Neural cell (in vitro differentiated cells): ENCODE data around the gene PIK3R6. TPM values are rescaled to one million over a fixed set of nuclear protein-coding genes. Genes with fewer than 3 reads are reported as not detected.

Experiments used
- H2AFZ ChIP-seq: fragments of 200-600, 300-800 bp; sonication (generic), shearing (Covaris generic); 2 replicates; pipeline ENCODE4 v1.6.0; 2014; ENCODE audit warnings: low read depth, mild to moderate bottlenecking, antibody characterized with exemption, low read length, moderate library complexity
- H3F3A ChIP-seq: fragments of 200-600 bp; shearing (Covaris generic); 2 replicates; pipeline ENCODE4 v1.6.1; 2016; ENCODE audit warnings: mild to moderate bottlenecking, moderate library complexity, mixed read lengths, antibody characterized with exemption, low read length; ENCODE audit not compliant: insufficient read depth, poor library complexity, severe bottlenecking
- H3K27ac ChIP-seq: fragments of 200-600, 300-800 bp; sonication (generic), shearing (Covaris generic); 2 replicates; pipeline ENCODE4 v1.5.1; 2014; ENCODE audit warnings: mild to moderate bottlenecking, low read length, moderate library complexity
- H3K27me3 ChIP-seq: fragments of 300-800, 200-600 bp; sonication (generic), shearing (Covaris generic); 2 replicates; pipeline ENCODE4 v1.6.0; 2014; ENCODE audit warnings: mild to moderate bottlenecking, low read depth, low read length, moderate library complexity; ENCODE audit not compliant: insufficient read depth
- H3K36me3 ChIP-seq: fragments of 300-800, 200-600 bp; sonication (generic), shearing (Covaris generic); 2 replicates; pipeline ENCODE4 v1.5.1; 2014; ENCODE audit warnings: mild to moderate bottlenecking, antibody characterized with exemption, low read length, moderate library complexity; ENCODE audit not compliant: insufficient read depth
- H3K4me2 ChIP-seq: fragments of 300-800, 200-600 bp; sonication (generic), shearing (Covaris generic); 2 replicates; pipeline ENCODE4 v1.6.0; 2014; ENCODE audit warnings: mild to moderate bottlenecking, low read length
- H3K4me3 ChIP-seq: fragments of 300-800, 200-600 bp; sonication (generic), shearing (Covaris generic); 2 replicates; pipeline ENCODE4 v1.5.1; 2014; ENCODE audit warnings: mild to moderate bottlenecking, low read length, moderate library complexity
- H3K79me2 ChIP-seq: fragments of 200-600 bp; shearing (Covaris generic); replicated peaks from 2 replicates; pipeline ENCODE4 v1.6.0; 2014; ENCODE audit warnings: mild to moderate bottlenecking, low read length, moderate library complexity; ENCODE audit not compliant: insufficient read depth
- H3K9ac ChIP-seq: fragments of 300-800, 200-600 bp; sonication (generic), shearing (Covaris generic); 2 replicates; pipeline ENCODE4 v1.6.1; 2016; ENCODE audit warnings: mild to moderate bottlenecking, low read length, mixed read lengths
- H3K9me2 ChIP-seq: fragments of 200-600 bp; shearing (Covaris generic); 2 replicates; pipeline ENCODE4 v1.6.1; 2016; ENCODE audit warnings: mild to moderate bottlenecking, low read length, mixed read lengths; ENCODE audit not compliant: insufficient read depth
- H3K9me3 ChIP-seq: fragments of 200-600, 300-800 bp; sonication (generic), shearing (Covaris generic); 2 replicates; pipeline ENCODE4 v1.6.1; 2016; ENCODE audit warnings: mild to moderate bottlenecking, mixed run types, low read length, moderate library complexity, mixed read lengths
- H4K20me1 ChIP-seq: fragments of 200-600 bp; shearing (Covaris generic); 2 replicates; pipeline ENCODE4 v1.6.1; 2016; ENCODE audit warnings: mild to moderate bottlenecking, mixed run types; ENCODE audit not compliant: insufficient read depth
- CTCF ChIP-seq: fragments of 450-650 bp; IDR thresholded peaks from 2 replicates; pipeline ENCODE4 v1.5.1; 2014; ENCODE audit warnings: antibody characterized with exemption, mild to moderate bottlenecking, moderate library complexity; ENCODE audit not compliant: poor library complexity, severe bottlenecking
- EP300 ChIP-seq: fragments of 450-650 bp; conservative IDR thresholded peaks from 2 replicates; pipeline ENCODE4 v1.6.1; 2014; ENCODE audit warnings: antibody characterized with exemption, mild to moderate bottlenecking, moderate library complexity; ENCODE audit not compliant: poor library complexity, severe bottlenecking
- EZH2 ChIP-seq: fragments of 200-600, 300-800 bp; shearing (Covaris generic), sonication (generic); IDR thresholded peaks from 2 replicates; pipeline ENCODE4 v1.6.1; 2014; ENCODE audit warnings: antibody characterized with exemption, low read length, borderline replicate concordance, mild to moderate bottlenecking; ENCODE audit not compliant: insufficient read depth, poor library complexity, severe bottlenecking
- MXI1 ChIP-seq: fragments of 450-650 bp; conservative IDR thresholded peaks from 2 replicates; pipeline ENCODE4 v1.6.1; 2014; ENCODE audit warnings: antibody characterized with exemption, mild to moderate bottlenecking; ENCODE audit not compliant: poor library complexity, severe bottlenecking
- POLR2AphosphoS5 ChIP-seq: IDR thresholded peaks from 2 replicates; pipeline ENCODE4 v1.6.1; 2012
- RAD21 ChIP-seq: fragments of 450-650 bp; conservative IDR thresholded peaks from 2 replicates; pipeline ENCODE4 v1.6.1; 2014; ENCODE audit warnings: antibody characterized with exemption, mild to moderate bottlenecking, moderate library complexity
- SMC3 ChIP-seq: fragments of 450-650 bp; conservative IDR thresholded peaks from 2 replicates; pipeline ENCODE4 v1.6.1; 2014; ENCODE audit warnings: antibody characterized with exemption, mild to moderate bottlenecking, moderate library complexity; ENCODE audit not compliant: poor library complexity
- TAF1 ChIP-seq: IDR thresholded peaks from 2 replicates; pipeline ENCODE4 v1.6.1; 2012; ENCODE audit warnings: low read depth
- polyA plus RNA-seq: library from polyadenylated mRNA; depleted of rRNA; stranded (reverse); fragments of >200 nt; gene quantifications from 2 replicates; pipeline ENCODE4 v1.2.3, GENCODE V29; 2014
- TF ChIP-seq, protein P1 (sequence below): IDR thresholded peaks from 2 replicates; pipeline ENCODE4 v1.6.1; 2012; ENCODE audit warnings: borderline replicate concordance

The PIK3R6 gene
- polyA plus RNA-seq, 1 donor from 2014 or later = not detected

GRCh38 chr17:8841844-8842243, 25.6 kb downstream of the PIK3R6 start:
- no peaks in the 10 kb centered on the region for H3K27me3 ChIP-seq
- no peaks in the 10 kb centered on the region for H3F3A ChIP-seq
- H3K9me2 ChIP-seq = no peaks in the 10 kb centered on the region
- H3K79me2 ChIP-seq = no peaks in the 10 kb centered on the region
- no peak overlapping the region for H3K4me2 ChIP-seq
- H3K36me3 ChIP-seq = no peaks in the 10 kb centered on the region
- no peak overlapping the region for H3K27ac ChIP-seq
- no peaks in the 10 kb centered on the region for H3K9me3 ChIP-seq
- H4K20me1 ChIP-seq = no peaks in the 10 kb centered on the region
- H3K4me3 ChIP-seq = no peak overlapping the region
- TF ChIP-seq CTCF (no peak), TAF1 (no peak), POLR2AphosphoS5 (no peak), SMC3 (no peak), RAD21 (no peak), EP300 (no peak), MXI1 (no peak), EZH2 (no peak)
- TF ChIP-seq, protein P1, sequence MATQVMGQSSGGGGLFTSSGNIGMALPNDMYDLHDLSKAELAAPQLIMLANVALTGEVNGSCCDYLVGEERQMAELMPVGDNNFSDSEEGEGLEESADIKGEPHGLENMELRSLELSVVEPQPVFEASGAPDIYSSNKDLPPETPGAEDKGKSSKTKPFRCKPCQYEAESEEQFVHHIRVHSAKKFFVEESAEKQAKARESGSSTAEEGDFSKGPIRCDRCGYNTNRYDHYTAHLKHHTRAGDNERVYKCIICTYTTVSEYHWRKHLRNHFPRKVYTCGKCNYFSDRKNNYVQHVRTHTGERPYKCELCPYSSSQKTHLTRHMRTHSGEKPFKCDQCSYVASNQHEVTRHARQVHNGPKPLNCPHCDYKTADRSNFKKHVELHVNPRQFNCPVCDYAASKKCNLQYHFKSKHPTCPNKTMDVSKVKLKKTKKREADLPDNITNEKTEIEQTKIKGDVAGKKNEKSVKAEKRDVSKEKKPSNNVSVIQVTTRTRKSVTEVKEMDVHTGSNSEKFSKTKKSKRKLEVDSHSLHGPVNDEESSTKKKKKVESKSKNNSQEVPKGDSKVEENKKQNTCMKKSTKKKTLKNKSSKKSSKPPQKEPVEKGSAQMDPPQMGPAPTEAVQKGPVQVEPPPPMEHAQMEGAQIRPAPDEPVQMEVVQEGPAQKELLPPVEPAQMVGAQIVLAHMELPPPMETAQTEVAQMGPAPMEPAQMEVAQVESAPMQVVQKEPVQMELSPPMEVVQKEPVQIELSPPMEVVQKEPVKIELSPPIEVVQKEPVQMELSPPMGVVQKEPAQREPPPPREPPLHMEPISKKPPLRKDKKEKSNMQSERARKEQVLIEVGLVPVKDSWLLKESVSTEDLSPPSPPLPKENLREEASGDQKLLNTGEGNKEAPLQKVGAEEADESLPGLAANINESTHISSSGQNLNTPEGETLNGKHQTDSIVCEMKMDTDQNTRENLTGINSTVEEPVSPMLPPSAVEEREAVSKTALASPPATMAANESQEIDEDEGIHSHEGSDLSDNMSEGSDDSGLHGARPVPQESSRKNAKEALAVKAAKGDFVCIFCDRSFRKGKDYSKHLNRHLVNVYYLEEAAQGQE = no peak
- H2AFZ ChIP-seq = no peak overlapping the region
- H3K9ac ChIP-seq = no peak overlapping the region

DNA sequence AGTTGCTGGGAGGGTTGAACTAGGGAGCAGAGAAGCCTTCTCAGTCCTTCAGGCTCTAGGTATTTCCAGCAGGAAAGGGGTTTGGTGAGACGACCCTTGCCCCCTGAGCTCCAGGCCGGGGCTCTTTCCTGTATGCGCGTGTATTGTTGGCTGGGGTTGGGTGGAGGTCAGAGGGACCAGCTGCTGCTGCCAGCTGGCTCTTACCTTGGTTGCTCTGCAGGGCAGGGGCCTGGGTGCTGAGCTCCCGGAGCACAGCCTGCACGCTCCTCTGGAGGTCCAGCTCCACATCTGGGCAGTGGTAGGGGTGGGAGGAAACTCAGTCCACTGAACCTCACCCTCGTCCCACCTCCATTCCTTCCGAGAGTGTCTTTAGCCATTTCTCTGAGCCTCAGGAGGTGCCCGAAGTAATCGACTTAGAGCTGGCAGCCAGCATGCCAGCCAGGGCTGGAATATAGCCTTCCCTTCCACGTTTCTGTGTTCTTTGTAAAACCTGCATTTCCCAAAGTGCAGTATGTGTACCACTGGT, 28.0 kb downstream of the PIK3R6 start:
- no peaks in the 10 kb centered on the region for H3K9me2 ChIP-seq
- H3K9me3 ChIP-seq = no peaks in the 10 kb centered on the region
- no peaks in the 10 kb centered on the region for H3F3A ChIP-seq
- H3K4me3 ChIP-seq = no peak overlapping the region
- H3K9ac ChIP-seq = no peak overlapping the region
- no peak overlapping the region for H2AFZ ChIP-seq
- no peak overlapping the region for H3K27ac ChIP-seq
- TF ChIP-seq RAD21 (no peak), POLR2AphosphoS5 (no peak), MXI1 (no peak), EP300 (no peak), SMC3 (no peak), TAF1 (no peak), CTCF (no peak), EZH2 (no peak)
- TF ChIP-seq, protein P1 = no peak
- no peaks in the 10 kb centered on the region for H4K20me1 ChIP-seq
- no peaks in the 10 kb centered on the region for H3K36me3 ChIP-seq
- no peaks in the 10 kb centered on the region for H3K27me3 ChIP-seq
- H3K79me2 ChIP-seq = no peaks in the 10 kb centered on the region
- no peak overlapping the region for H3K4me2 ChIP-seq
